Measurements from ENCODE around the gene SGPP2.

DNA sequence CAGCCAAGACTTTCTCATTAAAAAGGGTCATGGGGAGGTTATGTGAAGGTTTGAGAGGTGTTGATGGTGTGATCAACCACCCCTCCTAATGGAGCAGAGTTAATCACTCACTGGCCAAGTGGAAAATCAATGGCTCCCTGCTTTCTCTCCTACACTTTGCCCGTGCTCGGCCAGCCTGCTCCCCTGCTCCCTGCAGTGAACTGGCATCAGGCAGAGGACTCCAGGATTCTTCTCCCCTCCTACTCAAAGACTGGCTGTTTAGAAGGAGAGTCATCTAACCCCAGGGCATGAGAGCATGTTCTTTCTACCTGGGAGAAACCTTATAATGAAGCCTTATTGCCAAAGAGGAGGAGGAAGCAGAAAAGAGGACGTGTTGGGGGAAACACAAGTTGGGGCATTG is 74.9 kb downstream of the SGPP2 start:
- TF ChIP-seq CTCF (conservative IDR thresholded peaks at IDR 0.05; ENCODE audit: low read depth, low read length) (no peak), EZH2 (IDR thresholded peaks at IDR 0.05; ENCODE audit: borderline replicate concordance, low read depth, low read length, poor library complexity, severe bottlenecking) (no peak)
